Endothelial cell of umbilical vein (primary cell): Measurements from ENCODE around the gene ZNF768. TPM values are rescaled to one million over a fixed set of nuclear protein-coding genes. Genes with fewer than 3 reads are reported as not detected.

Source experiments
- BruUV-seq: library from RNA; stranded (reverse); fragments of 400-500 nt; replicated peaks from 2 replicates; lab custom pipeline; 2021; lab: Mats Ljungman, UMichigan
- CTCF ChIA-PET: fragments of 300-600, 350-600 bp; sonication (Branson Sonifier 250); formaldehyde crosslinking; loops from one replicate; lab custom pipeline; 2021; ENCODE audit warnings: antibody characterized with exemption, inconsistent platforms; lab: Charles Lee
- POLR2A ChIA-PET: fragments of 300-600, 350-600 bp; sonication (Branson Sonifier 250); formaldehyde crosslinking; loops from one replicate; lab custom pipeline; 2021; ENCODE audit warnings: antibody characterized with exemption, inconsistent platforms; lab: Charles Lee
- DNase-seq: peaks from one replicate; pipeline ENCODE4 v3.0.0-alpha.2; 2011; ENCODE audit warnings: low read depth, low spot score
- FAIRE-seq: peaks from 2 replicates; lab custom pipeline; 2011; peaks lifted over from hg19 to GRCh38; lab: Jason Lieb, UNC
- H2AFZ ChIP-seq: 2 replicates; pipeline ENCODE4 v1.6.0; 2012; ENCODE audit warnings: low read depth, low read length, control low read depth, inconsistent platforms
- H3K27ac ChIP-seq: 2 replicates; pipeline ENCODE4 v1.5.1; 2011; ENCODE audit warnings: low read depth, mild to moderate bottlenecking, control low read depth, low read length, moderate library complexity; ENCODE audit not compliant: insufficient read depth
- H3K27me3 ChIP-seq, 2 experiments: 2 replicates each; pipeline versions ENCODE4 v1.6.0 to v1.6.1; 2011; ENCODE audit warnings: low read length in 2 of 2, mixed read lengths in 1 of 2; ENCODE audit not compliant: control insufficient read depth in 2 of 2, insufficient read depth in 2 of 2
- H3K36me3 ChIP-seq, 2 experiments: 2 replicates in 1 of 2; 3 replicates in 1 of 2; pipeline ENCODE4 v1.5.1; 2011; ENCODE audit warnings: low read length in 2 of 2, mild to moderate bottlenecking in 1 of 2, moderate library complexity in 1 of 2; ENCODE audit not compliant: control insufficient read depth in 2 of 2, insufficient read depth in 2 of 2; ENCODE audit errors: extremely low read depth in 1 of 2
- H3K4me1 ChIP-seq: 3 replicates; pipeline ENCODE4 v1.5.1; 2011; ENCODE audit warnings: mild to moderate bottlenecking, low read length; ENCODE audit not compliant: control insufficient read depth, insufficient read depth; ENCODE audit errors: extremely low read depth
- H3K4me2 ChIP-seq: 2 replicates; pipeline ENCODE4 v1.6.1; 2011; ENCODE audit warnings: low read length, control low read depth, mixed read lengths; ENCODE audit not compliant: insufficient read depth
- H3K4me3 ChIP-seq, 3 experiments: fragments of 200-600 bp in 1 of 3; sonication (generic), shearing (Covaris generic) in 1 of 3; replicated peaks in 1 of 3; 2 replicates each; pipeline ENCODE4 v1.5.1; 2011 to 2016; ENCODE audit warnings: control low read depth in 3 of 3, low read length in 3 of 3, mild to moderate bottlenecking in 2 of 3, inconsistent platforms in 1 of 3, low read depth in 1 of 3, moderate library complexity in 1 of 3; ENCODE audit not compliant: insufficient read depth in 1 of 3
- H3K79me2 ChIP-seq: 2 replicates; pipeline ENCODE4 v1.6.0; 2012; ENCODE audit warnings: low read length, inconsistent platforms; ENCODE audit not compliant: control insufficient read depth, insufficient read depth
- H3K9ac ChIP-seq: replicated peaks from 2 replicates; pipeline ENCODE3; 2011; ENCODE audit warnings: low read length, control low read depth; ENCODE audit not compliant: insufficient read depth; ENCODE audit errors: extremely low read depth
- H3K9me1 ChIP-seq: replicated peaks from 3 replicates; pipeline ENCODE4 v1.6.0; 2011; ENCODE audit warnings: mild to moderate bottlenecking, low read length; ENCODE audit not compliant: control insufficient read depth, insufficient read depth; ENCODE audit errors: extremely low read depth
- H3K9me3 ChIP-seq: replicated peaks from 2 replicates; pipeline ENCODE4 v1.5.1; 2012; ENCODE audit warnings: low read length, inconsistent platforms; ENCODE audit not compliant: control insufficient read depth, insufficient read depth
- H4K20me1 ChIP-seq: replicated peaks from 2 replicates; pipeline ENCODE3; 2011; ENCODE audit warnings: mild to moderate bottlenecking, low read length; ENCODE audit not compliant: control insufficient read depth, insufficient read depth; ENCODE audit errors: extremely low read depth
- CTCF ChIP-seq, 2 donors: IDR thresholded peaks; 1 replicate in 1 of 2; 2 replicates in 1 of 2; pipeline ENCODE4 v1.5.1; 2011; ENCODE audit warnings: low read length in 2 of 2, mild to moderate bottlenecking in 2 of 2, moderate library complexity in 2 of 2, control low read depth in 1 of 2, inconsistent platforms in 1 of 2, low read depth in 1 of 2; ENCODE audit not compliant: insufficient read depth in 1 of 2; ENCODE audit errors: extremely low read depth in 1 of 2
- EZH2 ChIP-seq: IDR thresholded peaks from 2 replicates; pipeline ENCODE4 v1.6.1; 2012; ENCODE audit warnings: borderline replicate concordance, low read depth, mild to moderate bottlenecking, moderate library complexity, low read length, inconsistent platforms; ENCODE audit not compliant: severe bottlenecking
- FOS ChIP-seq: IDR thresholded peaks from 2 replicates; pipeline ENCODE4 v1.6.1; 2011; ENCODE audit warnings: mild to moderate bottlenecking, low read length, moderate library complexity, borderline replicate concordance; ENCODE audit not compliant: insufficient read depth
- GATA2 ChIP-seq: IDR thresholded peaks from 2 replicates; pipeline ENCODE4 v1.7.0; 2011; ENCODE audit warnings: low read depth, mild to moderate bottlenecking, moderate library complexity, mixed read lengths, low read length; ENCODE audit not compliant: insufficient read length, insufficient read depth
- JUN ChIP-seq: IDR thresholded peaks from 2 replicates; pipeline ENCODE4 v1.6.1; 2011; ENCODE audit warnings: borderline replicate concordance, low read depth; ENCODE audit not compliant: insufficient read length, insufficient read depth
- MAX ChIP-seq: IDR thresholded peaks from 2 replicates; pipeline ENCODE4 v1.6.1; 2011; ENCODE audit not compliant: insufficient read depth, insufficient read length
- MYC ChIP-seq: IDR thresholded peaks from one replicate; pipeline ENCODE4 v1.6.1; 2011; ENCODE audit warnings: mild to moderate bottlenecking, low read depth, low read length
- POLR2A ChIP-seq: IDR thresholded peaks from 2 replicates; pipeline ENCODE4 v1.6.1; 2012; ENCODE audit warnings: low read depth, mild to moderate bottlenecking, control low read depth, low read length
- POLR2AphosphoS5 ChIP-seq: IDR thresholded peaks from 2 replicates; pipeline ENCODE4 v1.6.1; 2012; ENCODE audit warnings: low read depth, mild to moderate bottlenecking, control low read depth, low read length, moderate library complexity; ENCODE audit not compliant: insufficient read depth
- dilution Hi-C: fragments of 300-500 bp; cut with MboI; formaldehyde crosslinking; loops from one replicate; pipeline ENCODE4 v1.15.0; 2019; ENCODE audit warnings: low sequenced_read_pairs; ENCODE audit not compliant: extremely low pct_ligation_motif_present
- intact Hi-C: fragments of 100-400 bp; cut with micrococcal nuclease; formaldehyde crosslinking; loops from one replicate; pipeline ENCODE4 v1.10.0; 2022
- polyA plus RNA-seq, 4 experiments: library from polyadenylated mRNA; depleted of rRNA in 3 of 4; stranded (reverse) in 3 of 4; unstranded in 1 of 4; fragments of >200 nt; gene quantifications; 2 replicates each; pipeline versions ENCODE4 v1.2.1 to v1.2.3, GENCODE V29; 2011 to 2012; ENCODE audit warnings: missing spikeins in 1 of 4
- total RNA-seq: library from RNA; stranded (reverse); gene quantifications from 2 replicates; pipeline ENCODE4 v1.2.3, GENCODE V29; 2021

The ZNF768 gene
- total and polyA plus RNA-seq, 2 donors (not counting 3 experiments of a cell fraction or from before 2014, with no cell fraction given), result 24.2 to 24.7 TPM

GRCh38 chr16:30546115-30546514 lies 19.7 kb upstream of the ZNF768 start:
- no peak for TF ChIP-seq MYC
- no peak for TF ChIP-seq EZH2
- TF ChIP-seq JUN, result no peak
- TF ChIP-seq POLR2A, result no peak
- TF ChIP-seq FOS, result no peak
- TF ChIP-seq CTCF (IDR thresholded peaks at IDR 0.05; ENCODE audit: extremely low read depth in 1 of 2, insufficient read depth in 1 of 2, low read depth in 1 of 2, low read length in 2 of 2), result no peak
- TF ChIP-seq POLR2AphosphoS5, result no peak
- no peak for TF ChIP-seq GATA2
- no peak for TF ChIP-seq MAX
- H3K9me3 ChIP-seq, result no peaks in the 10 kb centered on the region
- dilution Hi-C loops (no loop called here), intact Hi-C loops (no loop called here)
- no peak overlapping the region for H3K27ac ChIP-seq
- no peak for FAIRE-seq
- BruUV-seq, result no TSS peak
- no peaks in the 10 kb centered on the region for H3K27me3 ChIP-seq
- H3K4me1 ChIP-seq, result peaks cover 11% of the 10 kb centered on the region
- no peaks in the 10 kb centered on the region for H3K79me2 ChIP-seq
- no peak for DNase-seq
- H3K9ac ChIP-seq, result no peak overlapping the region
- no peak overlapping the region for H3K4me2 ChIP-seq
- POLR2A ChIA-PET, result interaction anchor here (0.8 kb wide), 1 partner anchor 64 kb away, joined by 3 read pairs; the partner anchor contains the start of gene ZNF689
- H3K9me1 ChIP-seq, result no peaks in the 10 kb centered on the region
- H3K36me3 ChIP-seq, result no peaks in the 10 kb centered on the region
- CTCF ChIA-PET, result interaction anchor here (0.6 to 1.4 kb wide), 2 partner anchors 12 to 109 kb away, joined by 3 to 6 read pairs; partner anchors contain the start of gene ZNF764
- H2AFZ ChIP-seq, result no peak overlapping the region
- H4K20me1 ChIP-seq, result no peaks in the 10 kb centered on the region
- no peak overlapping the region for H3K4me3 ChIP-seq
